ENCODE data around the gene ZNF417. TPM values are rescaled to one million over a fixed set of nuclear protein-coding genes. Genes with fewer than 3 reads are reported as not detected.
"Not testable (repeated sequence)": the region's sequence is repeated elsewhere in the genome, so short reads cannot be mapped to it uniquely, and the experiment has no call there.

The ZNF417 gene
- total and polyA plus RNA-seq, 9 donors, result 7.7 to 16.4 (median 11.9) TPM

DNA sequence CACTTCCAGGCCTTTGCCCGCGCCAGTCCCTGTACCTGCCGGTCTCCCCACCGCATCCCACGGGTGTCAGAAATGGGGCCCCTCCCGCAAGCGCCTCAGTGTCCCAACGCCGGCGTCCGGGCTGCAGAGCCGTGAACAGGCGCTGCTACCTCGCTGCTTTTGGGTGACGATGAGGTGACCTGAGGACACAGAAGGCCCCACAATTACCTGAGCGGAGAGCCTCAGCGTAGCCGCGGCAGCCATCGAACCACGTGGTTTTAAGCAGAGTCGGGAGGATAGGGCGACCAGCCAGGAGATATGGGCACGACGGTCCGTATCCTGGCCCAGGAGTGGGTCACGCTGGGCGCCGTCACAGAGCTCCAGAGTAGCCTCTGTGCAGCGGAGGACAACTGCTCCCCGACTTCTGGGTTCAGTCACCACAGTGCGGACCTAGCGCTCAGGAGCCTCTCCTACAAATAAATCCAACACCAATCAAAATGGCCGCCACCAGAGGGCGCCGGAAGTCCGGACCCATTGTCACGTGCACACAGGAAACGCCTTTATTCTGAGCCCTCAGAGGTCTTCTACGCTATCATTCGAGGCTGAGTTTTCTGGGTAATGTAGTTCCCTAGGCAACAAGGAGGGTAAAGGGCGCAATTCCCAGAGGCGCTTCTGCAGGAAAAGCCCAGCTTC lies 27.7 kb downstream of the ZNF417 start, which contains the start of gene ZNF814:
Gene ZNF814 (minus strand): TSS at position 478 of the 672 bp plus-strand sequence. CDS start 235 bp downstream, at position 243.
- WGBS (ENCODE audit: insufficient coverage), result under 1% methylated on average over 35 of the region's 43 CpGs
- H3K27me3 ChIP-seq (ENCODE audit: control insufficient read depth, insufficient read depth, low read length), result no peaks in the 10 kb centered on the region
- H3K36me3 ChIP-seq (ENCODE audit: control insufficient read depth, insufficient read depth, low read length), result peaks cover 13% of the 10 kb centered on the region
- H3K27ac ChIP-seq (ENCODE audit: low read length), result peak within 1 kb of the TSS; percentile 77
- H3K4me1 ChIP-seq (ENCODE audit: control insufficient read depth, insufficient read depth, low read length), result peaks cover 2% of the 10 kb centered on the region
- H3K9me3 ChIP-seq (replicated peaks; ENCODE audit: control insufficient read depth, low read depth, low read length), result peaks cover 14% of the 10 kb centered on the region
- H3K4me3 ChIP-seq (ENCODE audit: low read length), result peak within 1 kb of the TSS; percentile 71
- peak; percentile 84 for DNase-seq

GRCh38 chr19:57888107-57888559 lies 28.3 kb downstream of the ZNF417 start:
- H3K36me3 ChIP-seq (ENCODE audit: control insufficient read depth, insufficient read depth, low read length), result peaks cover 13% of the 10 kb centered on the region
- H3K4me3 ChIP-seq (ENCODE audit: low read length), result peak overlapping the region; percentile 71
- H3K4me1 ChIP-seq (ENCODE audit: control insufficient read depth, insufficient read depth, low read length), result peaks cover 2% of the 10 kb centered on the region
- 0% methylated on average over 4 of the region's 8 CpGs for WGBS (ENCODE audit: insufficient coverage)
- H3K9me3 ChIP-seq (replicated peaks; ENCODE audit: control insufficient read depth, low read depth, low read length), result peaks cover 14% of the 10 kb centered on the region
- H3K27ac ChIP-seq (ENCODE audit: low read length), result peak overlapping the region; percentile 77
- H3K27me3 ChIP-seq (ENCODE audit: control insufficient read depth, insufficient read depth, low read length), result no peaks in the 10 kb centered on the region
- DNase-seq, result no peak

GRCh38 chr19:57887195-57887941 lies 29.0 kb downstream of the ZNF417 start:
- H3K9me3 ChIP-seq (replicated peaks; ENCODE audit: control insufficient read depth, low read depth, low read length), result peaks cover 14% of the 10 kb centered on the region
- peaks cover 2% of the 10 kb centered on the region for H3K4me1 ChIP-seq (ENCODE audit: control insufficient read depth, insufficient read depth, low read length)
- H3K27ac ChIP-seq (ENCODE audit: low read length), result no peak overlapping the region
- WGBS (ENCODE audit: insufficient coverage), result 33% methylated on average over 2 of the region's 6 CpGs
- no peaks in the 10 kb centered on the region for H3K27me3 ChIP-seq (ENCODE audit: control insufficient read depth, insufficient read depth, low read length)
- no peak for DNase-seq
- peak overlapping the region; percentile 71 for H3K4me3 ChIP-seq (ENCODE audit: low read length)
- peaks cover 13% of the 10 kb centered on the region for H3K36me3 ChIP-seq (ENCODE audit: control insufficient read depth, insufficient read depth, low read length)

GRCh38 chr19:57886046-57886445 lies 30.3 kb downstream of the ZNF417 start:
- no peak overlapping the region for H3K4me3 ChIP-seq (ENCODE audit: low read length)
- 83% methylated on average over 2 of the region's 3 CpGs for WGBS (ENCODE audit: insufficient coverage)
- H3K4me1 ChIP-seq (ENCODE audit: control insufficient read depth, insufficient read depth, low read length), result peaks cover 2% of the 10 kb centered on the region
- H3K27ac ChIP-seq (ENCODE audit: low read length), result no peak overlapping the region
- peaks cover 14% of the 10 kb centered on the region for H3K9me3 ChIP-seq (replicated peaks; ENCODE audit: control insufficient read depth, low read depth, low read length)
- H3K36me3 ChIP-seq (ENCODE audit: control insufficient read depth, insufficient read depth, low read length), result peaks cover 13% of the 10 kb centered on the region
- no peak for DNase-seq
- no peaks in the 10 kb centered on the region for H3K27me3 ChIP-seq (ENCODE audit: control insufficient read depth, insufficient read depth, low read length)

DNA sequence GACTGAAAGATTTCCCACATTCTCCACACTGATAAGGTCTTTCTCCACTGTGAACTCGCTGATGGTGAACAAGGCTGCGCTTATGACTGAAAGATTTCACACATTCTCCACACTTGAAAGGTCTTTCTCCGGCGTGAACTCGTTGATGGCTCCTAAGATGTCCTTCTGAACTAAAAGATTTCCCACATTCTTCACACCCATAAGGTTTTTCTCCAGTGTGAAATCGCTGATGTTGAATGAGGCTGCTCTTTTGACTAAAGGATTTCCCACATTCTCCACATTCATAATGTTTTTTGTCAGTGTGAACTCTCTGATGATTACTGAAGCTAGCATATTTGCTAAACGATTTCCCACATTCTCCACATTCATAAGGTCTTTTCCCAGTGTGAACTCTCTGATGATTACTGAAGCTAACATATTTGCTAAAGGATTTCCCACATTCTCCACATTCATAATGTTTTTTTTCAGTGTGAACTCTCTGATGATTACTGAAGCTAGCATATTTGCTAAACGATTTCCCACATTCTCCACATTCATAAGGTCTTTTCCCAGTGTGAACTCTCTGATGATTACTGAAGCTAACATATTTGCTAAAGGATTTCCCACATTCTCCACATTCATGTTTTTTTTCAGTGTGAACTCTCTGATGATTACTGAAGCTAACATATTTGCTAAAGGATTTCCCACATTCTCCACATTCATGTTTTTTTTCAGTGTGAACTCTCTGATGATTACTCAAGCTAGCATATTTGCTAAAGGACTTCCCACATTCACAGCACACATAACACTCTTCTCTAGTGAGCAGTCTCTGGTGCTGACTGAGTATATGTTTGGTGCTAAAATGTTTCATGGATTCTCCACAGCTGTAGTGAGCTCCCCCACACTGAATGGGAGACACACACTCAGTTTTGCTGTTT lies 42.3 kb downstream of the ZNF417 start:
- peaks cover 64% of the 10 kb centered on the region for H3K9me3 ChIP-seq (replicated peaks; ENCODE audit: control insufficient read depth, low read depth, low read length)
- not testable (repeated sequence) for DNase-seq

GRCh38 chr19:57872450-57872849 lies 43.9 kb downstream of the ZNF417 start:
- H3K4me3 ChIP-seq (ENCODE audit: low read length), result no peak overlapping the region
- H3K27ac ChIP-seq (ENCODE audit: low read length), result no peak overlapping the region
- H3K9me3 ChIP-seq (replicated peaks; ENCODE audit: control insufficient read depth, low read depth, low read length), result peaks cover 75% of the 10 kb centered on the region
- H3K4me1 ChIP-seq (ENCODE audit: control insufficient read depth, insufficient read depth, low read length), result no peaks in the 10 kb centered on the region
- peaks cover 24% of the 10 kb centered on the region for H3K36me3 ChIP-seq (ENCODE audit: control insufficient read depth, insufficient read depth, low read length)
- no peaks in the 10 kb centered on the region for H3K27me3 ChIP-seq (ENCODE audit: control insufficient read depth, insufficient read depth, low read length)
- no peak for DNase-seq

More for the DNA sequence above, 42.3 kb downstream of the ZNF417 start:
- H3K27me3 ChIP-seq (ENCODE audit: control insufficient read depth, insufficient read depth, low read length); H3K4me3 ChIP-seq (ENCODE audit: low read length); H3K27ac ChIP-seq (ENCODE audit: low read length); H3K4me1 ChIP-seq (ENCODE audit: control insufficient read depth, insufficient read depth, low read length): not testable (repeated sequence)
- H3K36me3 ChIP-seq (ENCODE audit: control insufficient read depth, insufficient read depth, low read length), result peaks cover 15% of the 10 kb centered on the region
- 91% methylated on average over 2 of the region's 8 CpGs for WGBS (ENCODE audit: insufficient coverage)

DNA sequence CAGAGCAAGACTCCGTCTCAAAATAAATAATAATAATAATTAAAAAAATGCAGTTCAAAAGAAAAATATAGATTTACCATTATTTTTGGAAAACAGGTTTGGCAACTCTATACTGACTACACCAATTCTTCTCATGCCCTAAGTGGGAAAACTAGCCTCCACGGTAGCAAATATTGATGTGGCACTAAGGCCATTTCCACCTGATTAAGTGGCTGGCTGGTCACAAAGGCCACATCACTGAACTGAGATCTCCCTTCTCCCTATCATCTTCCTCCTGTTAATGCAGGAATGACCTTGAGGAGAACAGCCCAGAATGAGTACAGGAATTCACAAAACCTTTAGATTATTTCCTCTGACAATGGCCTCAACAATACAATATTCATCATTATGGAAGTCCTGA lies 46.2 kb downstream of the ZNF417 start:
- no CpG with 5 or more reads among the region's 2 CpGs for WGBS (ENCODE audit: insufficient coverage)
- H3K27ac ChIP-seq (ENCODE audit: low read length), result no peak overlapping the region
- no peak overlapping the region for H3K4me3 ChIP-seq (ENCODE audit: low read length)
- H3K4me1 ChIP-seq (ENCODE audit: control insufficient read depth, insufficient read depth, low read length), result no peaks in the 10 kb centered on the region
- H3K9me3 ChIP-seq (replicated peaks; ENCODE audit: control insufficient read depth, low read depth, low read length), result peaks cover 78% of the 10 kb centered on the region
- H3K36me3 ChIP-seq (ENCODE audit: control insufficient read depth, insufficient read depth, low read length), result peaks cover 32% of the 10 kb centered on the region
- DNase-seq, result no peak
- no peaks in the 10 kb centered on the region for H3K27me3 ChIP-seq (ENCODE audit: control insufficient read depth, insufficient read depth, low read length)

DNA sequence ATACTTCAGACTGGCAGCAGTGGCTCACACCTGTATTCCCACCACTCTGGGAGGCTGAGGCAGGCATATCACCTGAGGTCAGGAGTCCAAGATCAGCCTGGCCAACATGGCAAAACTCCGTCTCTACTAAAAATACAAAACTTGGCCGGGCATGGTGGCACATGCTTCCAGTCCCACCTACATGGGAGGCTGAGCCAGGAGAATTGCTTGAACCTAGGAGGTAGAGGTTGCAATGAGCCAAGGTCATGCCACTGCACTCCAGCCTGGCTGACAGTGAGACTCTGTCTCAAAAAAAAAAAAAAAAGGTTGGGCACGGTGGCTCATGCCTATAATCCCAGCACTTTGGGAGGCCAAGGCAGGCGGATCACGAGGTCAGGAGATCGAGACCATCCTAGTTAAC lies 46.7 kb downstream of the ZNF417 start:
- H3K4me1 ChIP-seq (ENCODE audit: control insufficient read depth, insufficient read depth, low read length); H3K27me3 ChIP-seq (ENCODE audit: control insufficient read depth, insufficient read depth, low read length); H3K27ac ChIP-seq (ENCODE audit: low read length); DNase-seq; H3K4me3 ChIP-seq (ENCODE audit: low read length): not testable (repeated sequence)
- Histone ChIP-seq H3K9me3 (replicated peaks; ENCODE audit: control insufficient read depth, low read depth, low read length) (peaks cover 77% of the 10 kb centered on the region), H3K36me3 (ENCODE audit: control insufficient read depth, insufficient read depth, low read length) (peaks cover 33% of the 10 kb centered on the region)
- no CpG with 5 or more reads among the region's 6 CpGs for WGBS (ENCODE audit: insufficient coverage)

GRCh38 chr19:57867868-57868492 lies 48.4 kb downstream of the ZNF417 start:
- no peak overlapping the region for H3K27ac ChIP-seq (ENCODE audit: low read length)
- no peak overlapping the region for H3K4me3 ChIP-seq (ENCODE audit: low read length)
- H3K9me3 ChIP-seq (replicated peaks; ENCODE audit: control insufficient read depth, low read depth, low read length), result peaks cover 72% of the 10 kb centered on the region
- 97% methylated on average over 4 of the region's 7 CpGs for WGBS (ENCODE audit: insufficient coverage)
- H3K4me1 ChIP-seq (ENCODE audit: control insufficient read depth, insufficient read depth, low read length), result no peaks in the 10 kb centered on the region
- peaks cover 39% of the 10 kb centered on the region for H3K36me3 ChIP-seq (ENCODE audit: control insufficient read depth, insufficient read depth, low read length)
- no peak for DNase-seq
- no peaks in the 10 kb centered on the region for H3K27me3 ChIP-seq (ENCODE audit: control insufficient read depth, insufficient read depth, low read length)

Measured in muscle of leg (tissue), 11 donors.